GM21786 (cell line): ENCODE results near the gene LDLRAD4.
"Not testable (repeated sequence)": the region's sequence is repeated elsewhere in the genome, so short reads cannot be mapped to it uniquely, and the experiment has no call there.

Source experiments
- ATAC-seq: cut with Tn5 transposase; IDR thresholded peaks from one replicate; pipeline ENCODE4 v1.9.1; 2021; ENCODE audit not compliant: unreplicated experiment

LDLRAD4 gene

GRCh38 chr18:13604786-13605185 lies 386.2 kb downstream of the LDLRAD4 start:
- no peak for ATAC-seq

DNA sequence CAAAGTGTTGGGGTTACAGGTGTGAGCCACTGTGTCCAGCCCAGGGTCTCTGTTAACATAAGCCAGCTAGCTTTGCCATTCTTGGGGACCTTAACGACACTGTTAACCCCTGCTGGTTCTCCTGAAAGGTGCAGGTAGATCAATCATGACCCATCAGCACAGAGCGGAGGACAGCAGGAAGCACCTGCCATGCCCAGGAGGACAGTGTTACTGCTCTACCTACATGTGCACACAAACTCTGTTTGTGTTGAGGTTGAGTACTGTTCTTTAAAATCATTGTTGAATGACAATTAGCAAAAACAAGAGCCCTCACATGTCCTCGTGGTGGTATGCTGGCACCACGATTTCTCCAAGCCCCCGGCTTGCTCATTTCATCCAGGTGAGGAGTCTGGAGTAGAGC lies 386.9 kb downstream of the LDLRAD4 start:
- no peak for ATAC-seq

DNA sequence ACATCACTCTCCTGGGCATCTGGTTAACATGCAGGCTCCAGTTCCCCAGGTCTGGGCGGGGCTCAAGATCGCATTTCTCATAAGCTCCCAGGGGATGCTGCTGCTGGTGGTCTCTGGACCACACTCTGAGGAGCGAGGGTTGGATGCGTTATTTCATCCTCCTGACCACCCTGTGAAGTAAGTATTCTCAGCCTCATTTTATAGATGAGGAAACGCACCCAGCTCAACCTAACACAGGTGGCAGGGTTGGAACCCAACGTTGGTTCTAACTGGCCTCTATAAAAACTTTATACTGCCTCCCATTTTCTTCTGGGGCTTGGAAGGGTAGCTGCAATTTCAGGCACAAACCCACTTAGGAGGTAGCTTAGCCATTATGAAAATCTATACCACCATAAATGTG lies 387.3 kb downstream of the LDLRAD4 start:
- ATAC-seq: no peak

DNA sequence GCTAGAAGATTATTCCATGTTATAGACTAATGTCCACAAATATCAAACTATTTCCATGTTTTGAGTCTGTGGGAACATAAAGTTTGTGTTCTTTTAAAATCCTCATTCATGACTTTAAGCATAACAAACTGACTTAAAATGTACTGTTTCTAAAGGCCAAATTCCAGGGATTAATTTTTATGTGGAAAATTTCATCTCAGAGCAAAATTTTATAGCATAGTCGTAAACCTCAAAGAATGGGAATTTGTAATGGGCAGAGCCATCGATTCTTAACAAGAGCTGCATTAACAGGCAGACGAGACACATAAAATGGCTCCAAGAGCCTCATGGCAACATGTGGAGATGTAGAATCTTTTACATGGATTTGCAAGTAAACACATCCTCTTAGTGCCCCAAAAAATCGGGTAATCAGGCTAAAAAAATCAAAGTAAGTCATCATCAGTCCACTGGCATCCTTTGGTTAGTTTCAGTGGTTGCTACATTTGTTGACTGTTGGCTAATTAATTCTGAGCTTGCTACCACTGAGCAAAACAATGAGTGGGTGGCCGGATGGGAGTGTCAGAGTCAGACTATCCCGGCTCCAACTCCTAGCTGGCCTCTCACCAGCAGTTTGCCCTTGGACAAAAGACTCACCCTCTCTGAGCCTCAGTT lies 388.2 kb downstream of the LDLRAD4 start:
- ATAC-seq: no peak

GRCh38 chr18:13608024-13608562 lies 389.5 kb downstream of the LDLRAD4 start:
- ATAC-seq: not testable (repeated sequence)

DNA sequence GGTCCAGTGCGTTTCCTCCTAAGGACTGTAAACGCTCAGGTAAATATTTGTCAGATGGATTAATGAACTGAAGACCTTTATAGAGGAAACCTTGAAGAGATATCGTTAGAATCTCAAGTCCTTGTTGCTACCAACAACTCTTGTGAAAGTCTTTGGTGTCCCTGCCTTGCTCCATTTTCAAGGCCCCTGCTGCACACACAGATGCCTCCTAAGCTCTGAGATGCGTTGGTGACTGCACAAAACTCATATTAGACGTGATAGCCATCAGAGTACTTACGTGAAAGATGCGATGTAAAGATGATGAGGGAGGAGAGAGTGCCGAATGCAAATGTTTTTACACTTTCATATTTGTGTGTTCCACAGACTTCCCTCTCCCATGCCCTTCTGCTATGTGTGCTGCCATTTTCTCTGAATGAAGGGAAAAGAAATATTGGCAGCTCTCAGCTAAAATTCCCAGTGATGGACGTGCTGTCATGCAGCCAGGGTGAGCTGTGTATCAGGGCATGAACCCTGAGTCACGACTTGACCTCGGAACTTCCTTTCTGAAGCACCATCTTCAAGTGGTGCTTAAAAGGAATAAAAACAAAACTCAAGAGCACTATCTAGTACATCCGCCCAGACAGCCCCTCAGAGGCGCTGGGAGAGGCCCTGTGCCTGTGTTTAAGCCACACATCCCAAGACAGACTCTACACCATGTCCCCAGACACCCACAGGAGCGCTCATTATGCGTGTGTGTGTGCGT lies 390.4 kb downstream of the LDLRAD4 start:
- no peak for ATAC-seq

- ATAC-seq: no peak
Observed at GRCh38 chr18:13610555-13611141, 392.1 kb downstream of the LDLRAD4 start.

GRCh38 chr18:13611142-13611600 lies 392.6 kb downstream of the LDLRAD4 start:
- no peak for ATAC-seq

GRCh38 chr18:13611601-13612195 lies 393.1 kb downstream of the LDLRAD4 start:
- peak; percentile 0 for ATAC-seq

DNA sequence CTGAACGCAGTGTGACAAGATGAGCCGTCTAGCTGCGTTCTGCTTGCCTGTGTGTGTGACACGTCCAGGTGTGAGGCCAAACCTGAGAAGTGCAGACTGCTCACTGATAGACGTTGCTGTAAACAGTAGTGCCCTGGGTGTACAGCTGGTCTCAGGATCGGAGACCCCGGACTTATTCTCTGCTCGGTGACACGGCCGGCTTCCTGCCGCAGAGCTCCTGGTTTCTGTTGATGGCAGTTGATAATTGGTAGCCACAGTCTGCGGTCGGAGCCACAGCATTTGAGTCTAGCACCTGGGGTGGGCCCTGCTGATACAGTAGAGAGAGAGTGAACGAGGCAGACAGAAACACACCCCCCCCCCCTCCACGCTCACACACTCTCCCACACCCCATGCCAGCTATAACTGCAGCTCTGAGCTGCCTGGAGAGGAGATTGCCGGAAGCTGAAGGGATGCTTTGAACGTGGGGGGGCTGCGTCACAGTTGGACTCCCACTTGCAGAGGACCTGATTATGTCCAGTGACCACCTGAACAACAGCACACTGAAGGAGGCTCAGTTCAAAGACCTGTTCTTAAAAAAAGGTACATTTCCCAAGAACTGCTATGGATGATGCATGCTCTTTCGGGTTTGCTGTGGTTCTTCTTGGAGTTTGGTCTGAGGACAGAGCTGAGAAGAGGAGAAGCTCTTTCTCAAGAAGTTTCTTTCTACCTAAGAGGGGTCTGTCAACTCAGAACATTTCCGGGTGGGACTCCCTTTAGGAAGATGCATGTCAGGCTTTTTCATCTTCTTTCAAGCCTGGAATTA lies 393.8 kb downstream of the LDLRAD4 start:
- peak; percentile 58 for ATAC-seq

- no peak for ATAC-seq
Observed at GRCh38 chr18:13613099-13613498, 394.5 kb downstream of the LDLRAD4 start.

DNA sequence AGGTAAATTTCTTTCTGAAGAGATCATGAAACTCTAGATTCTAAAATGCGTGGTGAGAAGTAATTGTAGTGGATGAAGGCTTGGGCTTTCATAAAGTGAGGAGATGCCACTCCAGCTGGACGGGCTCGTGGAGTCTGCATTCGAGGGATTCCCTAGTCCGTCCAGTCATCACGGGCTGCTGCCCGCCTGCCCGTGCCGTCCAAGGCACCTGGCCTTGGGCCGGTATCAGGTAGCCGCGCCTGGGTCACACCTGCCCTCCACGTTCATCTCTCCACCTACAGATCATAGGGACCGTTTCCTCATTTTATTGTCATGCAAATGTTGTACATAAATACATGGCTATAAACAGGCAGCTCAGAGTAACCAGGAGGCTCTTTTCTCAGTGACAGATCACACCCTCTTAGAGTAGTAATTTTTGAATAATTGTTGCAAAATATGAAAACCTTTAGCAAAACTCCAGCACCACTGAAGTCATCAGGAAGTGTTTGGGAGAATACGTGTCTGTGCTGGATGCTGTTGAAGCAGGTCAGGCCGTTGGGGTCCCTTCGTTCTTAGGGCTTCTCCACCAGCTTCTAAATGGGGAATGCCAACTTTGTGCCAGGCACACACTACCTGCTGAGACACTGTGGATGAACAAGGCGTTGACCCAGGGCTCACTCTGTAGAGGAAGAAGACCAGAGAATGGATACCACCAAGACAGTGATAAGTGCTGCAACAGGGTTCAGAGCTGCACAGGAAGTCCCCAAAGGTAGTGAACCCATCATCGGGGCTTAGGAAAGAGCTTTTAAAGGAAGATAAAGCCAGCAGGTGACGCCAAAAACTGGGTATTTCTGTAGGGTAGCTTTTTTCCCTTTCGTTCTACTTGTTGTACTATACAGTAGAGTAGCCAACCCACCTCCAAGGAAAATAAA lies 395.3 kb downstream of the LDLRAD4 start:
- ATAC-seq: no peak

- no peak for ATAC-seq
Observed at GRCh38 chr18:13614641-13615288, 396.2 kb downstream of the LDLRAD4 start.

DNA sequence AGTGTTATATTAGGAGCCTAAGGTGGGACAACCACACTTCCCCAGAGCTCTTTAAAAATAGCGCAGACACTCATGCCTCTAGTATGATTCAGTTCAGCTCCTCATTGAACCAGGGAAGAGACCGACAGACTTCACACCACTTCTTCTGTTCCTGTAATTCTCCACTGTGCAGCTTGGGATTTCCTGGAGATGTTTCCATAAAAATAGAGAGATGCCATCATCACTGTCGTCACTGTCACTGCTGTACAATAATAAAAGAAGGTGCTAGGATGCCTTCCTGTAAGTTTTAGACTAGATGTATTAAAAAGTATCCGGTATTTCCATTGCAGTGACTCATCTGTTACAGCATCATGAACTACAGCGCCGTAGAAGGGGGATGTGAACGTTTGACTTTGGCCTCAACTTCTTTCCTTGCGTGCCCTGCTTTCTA lies 396.9 kb downstream of the LDLRAD4 start:
- ATAC-seq: no peak

GRCh38 chr18:13616041-13616440 lies 397.5 kb downstream of the LDLRAD4 start:
- ATAC-seq: no peak

DNA sequence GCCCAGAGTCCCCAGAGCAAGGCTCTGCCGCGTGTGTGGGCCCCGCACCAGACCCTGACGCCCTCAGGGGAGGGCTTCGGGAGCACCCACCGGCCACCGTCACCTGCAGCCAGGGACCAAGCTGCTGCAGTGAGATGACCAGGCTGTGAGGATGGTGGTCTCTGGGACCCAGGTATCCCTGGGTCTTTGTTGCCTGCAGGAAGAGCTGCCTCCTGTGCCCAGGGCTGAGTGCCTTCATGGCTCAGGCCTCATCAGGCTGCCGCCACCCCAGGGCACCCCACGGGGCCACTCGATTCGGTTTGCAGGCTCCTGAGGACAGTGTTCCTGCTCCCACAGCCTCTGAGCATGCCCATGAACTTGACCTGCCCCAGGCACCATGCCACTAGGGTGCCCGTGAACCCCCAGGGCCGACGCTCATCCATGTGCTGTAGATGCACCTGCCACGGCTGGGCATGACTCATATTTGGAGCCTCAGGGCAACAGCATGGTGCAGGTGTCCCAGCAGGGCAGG lies 398.0 kb downstream of the LDLRAD4 start:
- ATAC-seq: no peak

- ATAC-seq: no peak
Observed at GRCh38 chr18:13617826-13618515, 399.4 kb downstream of the LDLRAD4 start.

GRCh38 chr18:13618760-13619438 lies 400.3 kb downstream of the LDLRAD4 start:
- ATAC-seq: no peak
